ENCODE results near the gene KRT84. TPM values are rescaled to one million over a fixed set of nuclear protein-coding genes. Genes with fewer than 3 reads are reported as not detected.

KRT84 gene
- total RNA-seq, 5 donors from 2014 or later (not counting 1 experiment from before 2014, with no cell fraction given), result not detected

DNA sequence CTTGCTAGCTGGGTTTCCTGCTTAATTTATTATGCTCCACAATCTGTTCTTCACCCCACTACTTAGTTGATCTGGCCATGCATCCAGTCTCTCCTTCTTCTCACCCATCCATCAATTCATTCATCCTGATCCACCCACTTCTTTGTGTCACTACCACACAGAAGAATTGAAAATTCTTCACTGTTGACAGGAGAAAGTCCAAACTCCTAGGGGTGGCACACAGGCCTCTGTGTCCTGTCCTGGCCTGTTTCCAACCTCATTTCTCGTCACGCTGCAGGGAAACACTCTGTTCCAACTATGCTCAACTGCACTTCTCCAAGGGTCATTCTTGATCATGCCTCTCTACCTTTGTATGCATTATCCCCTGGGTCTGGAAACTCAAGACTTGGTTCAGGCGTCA lies 53.6 kb downstream of the KRT84 start:
- Histone ChIP-seq H3K9me3 (no peaks in the 10 kb centered on the region), H3K4me3 (ENCODE audit: control insufficient read depth in 1 of 2, extremely low read depth in 1 of 2, low read length in 1 of 2) (no peak overlapping the region), H3K4me1 (ENCODE audit: control insufficient read depth in 1 of 2, extremely low read depth in 1 of 2, insufficient read depth in 2 of 2, low read length in 2 of 2) (peaks cover 0 to 9% of the 10 kb centered on the region in 2 experiments), H3K27me3 (replicated peaks in 1 of 2; ENCODE audit: control insufficient read depth in 2 of 2, extremely low read depth in 1 of 2, insufficient read depth in 2 of 2, low read length in 1 of 2) (peaks cover 0 to 11% of the 10 kb centered on the region in 2 experiments), H3K36me3 (ENCODE audit: control insufficient read depth in 2 of 2, extremely low read depth in 1 of 2, insufficient read depth in 1 of 2, low read length in 1 of 2) (no peaks in the 10 kb centered on the region), H3K27ac (ENCODE audit: low read length) (no peak overlapping the region)
- Mint-ChIP-seq H3K4me3 (no peak overlapping the region), H3K9me3 (peaks cover 3 to 5% (median 4%) of the 10 kb centered on the region in 3 donors), H3K27ac (no peak overlapping the region), H3K36me3 (no peaks in the 10 kb centered on the region), H3K27me3 (peaks cover 9 to 10% of the 10 kb centered on the region in 2 donors), H3K4me1 (peaks cover 4 to 9% (median 8%) of the 10 kb centered on the region in 3 donors)
- 100% methylated on average over 2 of the region's 3 CpGs for WGBS (ENCODE audit: insufficient coverage)
- ATAC-seq (replicated peaks in 1 of 4), result no peak
- POLR2A ChIA-PET, result no interaction called here
- DNase-seq, result no peak
- CTCF ChIA-PET, result no interaction called here

DNA sequence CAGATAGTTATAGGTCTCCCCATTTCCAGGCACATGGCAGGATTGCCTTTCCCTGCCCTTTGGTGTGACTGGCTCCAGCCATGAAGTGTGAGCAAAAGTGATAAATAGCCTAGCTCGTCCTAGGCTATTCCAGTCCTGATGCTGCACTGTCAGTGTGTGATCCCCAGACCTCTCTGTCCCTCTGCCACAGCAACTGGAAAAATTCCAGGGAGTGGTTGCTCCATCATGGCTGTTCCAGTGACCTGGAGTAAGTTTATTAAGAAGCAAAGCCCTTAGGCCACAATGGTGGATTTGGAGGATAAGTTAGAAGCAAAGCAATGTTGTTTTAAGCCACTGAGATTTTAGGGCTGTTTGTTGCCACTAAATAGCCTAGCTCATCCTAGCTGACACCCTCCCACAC lies 54.4 kb downstream of the KRT84 start:
- ATAC-seq (replicated peaks in 1 of 4), result no peak
- H3K27ac ChIP-seq (ENCODE audit: low read length), result no peak overlapping the region
- no CpG with 5 or more reads among the region's 1 CpG for WGBS (ENCODE audit: insufficient coverage)
- POLR2A ChIA-PET, result no interaction called here
- H3K4me3 Mint-ChIP-seq, result no peak overlapping the region
- no peaks in the 10 kb centered on the region for H3K9me3 Mint-ChIP-seq
- H3K4me3 ChIP-seq (ENCODE audit: control insufficient read depth in 1 of 2, extremely low read depth in 1 of 2, low read length in 1 of 2), result no peak overlapping the region
- no peak for DNase-seq
- no peak overlapping the region for H3K27ac Mint-ChIP-seq
- H3K27me3 ChIP-seq (replicated peaks in 1 of 2; ENCODE audit: control insufficient read depth in 2 of 2, extremely low read depth in 1 of 2, insufficient read depth in 2 of 2, low read length in 1 of 2), result peaks cover 0 to 11% of the 10 kb centered on the region in 2 experiments
- peaks cover 0 to 9% of the 10 kb centered on the region in 2 experiments for H3K4me1 ChIP-seq (ENCODE audit: control insufficient read depth in 1 of 2, extremely low read depth in 1 of 2, insufficient read depth in 2 of 2, low read length in 2 of 2)
- H3K9me3 ChIP-seq, result no peaks in the 10 kb centered on the region
- H3K36me3 Mint-ChIP-seq, result no peaks in the 10 kb centered on the region
- H3K4me1 Mint-ChIP-seq, result peaks cover 4 to 9% (median 8%) of the 10 kb centered on the region in 3 donors
- CTCF ChIA-PET, result interaction anchor here (0.6 to 1.4 kb wide), 2 partner anchors 20 to 533 kb away, joined by 3 to 9 read pairs; no protein-coding TSS in a partner anchor
- peaks cover 9 to 10% of the 10 kb centered on the region in 2 donors for H3K27me3 Mint-ChIP-seq
- no peaks in the 10 kb centered on the region for H3K36me3 ChIP-seq (ENCODE audit: control insufficient read depth in 2 of 2, extremely low read depth in 1 of 2, insufficient read depth in 1 of 2, low read length in 1 of 2)

DNA sequence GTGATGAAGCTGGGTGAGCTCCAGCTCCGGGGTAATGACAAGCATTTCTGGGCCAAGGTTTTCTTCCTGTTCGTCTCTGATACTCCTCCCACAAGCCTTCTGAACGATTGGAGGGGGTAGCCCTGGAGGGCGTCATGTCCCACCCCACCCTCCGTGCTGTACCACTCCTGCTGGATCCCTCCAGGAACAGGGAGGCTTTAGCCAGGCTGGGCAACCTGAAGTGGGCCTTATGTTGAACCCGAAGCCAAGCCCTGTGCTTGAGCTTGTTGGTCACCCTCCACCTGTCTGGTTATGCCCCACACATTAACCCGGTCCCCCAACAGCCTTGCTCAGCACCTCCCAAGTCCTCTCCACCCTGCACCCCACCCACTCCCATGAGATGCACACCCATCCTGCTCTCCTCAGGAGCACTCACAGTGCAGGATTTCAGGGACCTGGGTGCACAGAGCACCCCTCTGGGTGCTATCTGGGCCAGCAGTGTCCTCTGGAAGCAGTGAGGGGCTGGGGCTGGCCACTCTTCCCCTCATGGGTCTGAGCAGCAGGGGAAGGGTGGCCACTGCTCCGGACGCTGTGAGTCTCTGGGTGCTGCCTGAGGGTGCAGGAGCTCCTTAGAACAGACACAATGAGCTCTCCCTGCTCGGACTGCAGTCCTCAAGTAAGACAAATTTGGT lies 57.5 kb downstream of the KRT84 start:
- no peaks in the 10 kb centered on the region for H3K36me3 Mint-ChIP-seq
- H3K27me3 Mint-ChIP-seq, result peaks cover 7 to 9% of the 10 kb centered on the region in 2 donors
- Histone ChIP-seq H3K9me3 (no peaks in the 10 kb centered on the region), H3K4me1 (ENCODE audit: control insufficient read depth in 1 of 2, extremely low read depth in 1 of 2, insufficient read depth in 2 of 2, low read length in 2 of 2) (peaks cover 0 to 9% of the 10 kb centered on the region in 2 experiments), H3K27me3 (replicated peaks in 1 of 2; ENCODE audit: control insufficient read depth in 2 of 2, extremely low read depth in 1 of 2, insufficient read depth in 2 of 2, low read length in 1 of 2) (peaks cover 0 to 19% of the 10 kb centered on the region in 2 experiments), H3K27ac (ENCODE audit: low read length) (no peak overlapping the region), H3K36me3 (ENCODE audit: control insufficient read depth in 2 of 2, extremely low read depth in 1 of 2, insufficient read depth in 1 of 2, low read length in 1 of 2) (no peaks in the 10 kb centered on the region), H3K4me3 (ENCODE audit: control insufficient read depth in 1 of 2, extremely low read depth in 1 of 2, low read length in 1 of 2) (no peak overlapping the region)
- ChIA-PET POLR2A (no interaction called here), CTCF (interaction anchor here (0.6 to 2.5 kb wide), 18 partner anchors 9 to 543 kb away, joined by 3 to 12 read pairs (median 3); no protein-coding TSS in a partner anchor)
- ATAC-seq (replicated peaks in 1 of 4) (peak in 1 of 4 experiments; percentile 3), DNase-seq (no peak)
- peaks cover 4 to 9% (median 8%) of the 10 kb centered on the region in 3 donors for H3K4me1 Mint-ChIP-seq
- H3K4me3 Mint-ChIP-seq, result no peak overlapping the region
- H3K27ac Mint-ChIP-seq, result no peak overlapping the region
- H3K9me3 Mint-ChIP-seq, result no peaks in the 10 kb centered on the region
- 69% methylated on average over 6 of the region's 10 CpGs for WGBS (ENCODE audit: insufficient coverage)

Other genes with a start within 250 kb of the KRT84 start
- under 1 TPM in 2 of 5 donors, not detected in 3; 0.09 to 0.12 TPM for gene KRT80, start 193.6 kb downstream of the KRT84 start, total RNA-seq
- 1 to 10 TPM in 3 of 5 donors, not detected in 2; 2.7 to 3.8 (median 3.3) TPM for gene KRT7, start 152.4 kb downstream of the KRT84 start, total RNA-seq
- under 1 TPM in 1 of 5 donors, not detected in 4; 0.35 TPM for gene KRT86, start 111.0 kb downstream of the KRT84 start, total RNA-seq
- 1 to 10 TPM in 1 of 5 donors, under 1 TPM in 2, not detected in 2; 0.30 to 1.0 (median 0.76) TPM for gene KRT81, start 94.1 kb downstream of the KRT84 start, total RNA-seq
- gene KRT83, start 64.3 kb downstream of the KRT84 start, total RNA-seq, result not detected
- not detected for gene KRT85, start 18.2 kb downstream of the KRT84 start, total RNA-seq
- not detected for gene KRT82, start 20.7 kb upstream of the KRT84 start, total RNA-seq
- not detected for gene KRT75, start 48.7 kb upstream of the KRT84 start, total RNA-seq
- not detected for gene KRT6B, start 66.5 kb upstream of the KRT84 start, total RNA-seq
- gene KRT6C, start 88.2 kb upstream of the KRT84 start, total RNA-seq, result not detected
- not detected for gene KRT6A, start 107.6 kb upstream of the KRT84 start, total RNA-seq
- not detected for gene KRT5, start 134.7 kb upstream of the KRT84 start, total RNA-seq
- not detected for gene KRT71, start 167.5 kb upstream of the KRT84 start, total RNA-seq
- gene KRT74, start 188.2 kb upstream of the KRT84 start, total RNA-seq, result under 1 TPM in 4 of 5 donors, not detected in 1; 0.20 to 0.79 (median 0.45) TPM
- 10 to 100 TPM; 10.1 to 52.7 (median 28.7) TPM for gene KRT72, start 215.8 kb upstream of the KRT84 start, total RNA-seq
- gene KRT73, start 232.9 kb upstream of the KRT84 start, total RNA-seq, result 10 to 100 TPM in 3 of 5 donors, 1 to 10 TPM in 2; 6.8 to 37.9 (median 21.9) TPM

All from T-cell (primary cell).